ENCODE measurements around the gene KRCC1.
A peak's percentile ranks its signal among the peaks of the same experiment; 100 is the strongest.
"Not testable (repeated sequence)": the region's sequence is repeated elsewhere in the genome, so short reads cannot be mapped to it uniquely, and the experiment has no call there.

KRCC1 gene

DNA sequence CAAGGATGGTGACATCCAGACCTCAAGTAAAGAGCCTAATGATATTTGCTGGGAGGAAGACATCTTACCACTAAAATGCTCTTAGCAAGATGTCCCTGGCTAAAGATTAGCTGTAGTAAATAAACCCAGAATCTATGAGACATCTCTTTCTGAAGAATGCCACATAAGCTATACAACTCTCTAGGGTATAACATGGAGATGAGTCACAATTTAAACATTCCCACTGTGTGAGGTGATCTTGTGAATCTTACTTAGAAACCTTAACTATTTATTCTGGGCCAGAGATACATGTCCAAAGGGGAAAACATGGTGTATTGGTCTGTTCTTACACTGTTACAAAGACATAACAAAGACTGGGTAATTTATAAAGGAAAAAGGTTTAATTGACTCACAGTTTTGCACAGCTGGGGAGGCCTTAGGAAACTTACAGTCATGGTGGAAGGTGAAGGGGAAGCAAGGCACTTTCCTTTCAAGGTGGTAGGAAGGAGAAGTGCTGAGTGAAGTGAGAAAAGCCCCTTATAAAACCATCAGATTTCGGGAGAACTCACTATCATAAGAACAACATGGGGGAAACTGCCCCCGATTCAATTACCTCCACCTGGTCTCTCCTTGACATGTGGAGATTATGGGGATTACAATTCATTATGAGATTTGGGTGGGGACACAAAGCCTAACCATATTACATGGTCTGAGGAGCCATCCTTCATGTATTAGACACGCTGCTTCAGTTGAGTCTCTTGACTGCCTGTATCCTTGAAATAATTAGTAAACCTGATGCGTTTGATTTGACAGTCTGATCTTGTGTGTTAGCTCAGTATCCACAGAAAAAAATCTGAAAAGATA lies 17.1 kb downstream of the KRCC1 start:
- DNase-seq (ENCODE audit: low spot score), result peak; percentile 61

DNA sequence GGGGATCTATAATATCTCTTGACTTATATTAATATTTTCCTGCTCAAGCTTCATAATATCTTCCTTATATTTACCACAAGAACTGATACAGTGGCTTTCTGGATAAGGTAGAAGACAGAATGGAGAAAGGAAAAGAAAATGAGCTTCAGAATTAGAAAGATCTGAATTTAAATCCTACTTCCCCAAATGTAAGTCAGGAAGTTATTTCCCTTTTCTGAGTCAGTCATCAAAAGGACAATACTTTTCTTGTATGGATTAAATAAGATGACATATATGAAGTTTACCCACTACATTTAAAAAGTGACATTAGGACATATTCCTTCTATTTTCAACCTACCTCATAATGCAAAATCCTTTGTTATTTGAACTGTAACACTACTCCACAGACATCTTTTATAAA lies 19.0 kb downstream of the KRCC1 start:
- no peak for DNase-seq (ENCODE audit: low spot score)

DNA sequence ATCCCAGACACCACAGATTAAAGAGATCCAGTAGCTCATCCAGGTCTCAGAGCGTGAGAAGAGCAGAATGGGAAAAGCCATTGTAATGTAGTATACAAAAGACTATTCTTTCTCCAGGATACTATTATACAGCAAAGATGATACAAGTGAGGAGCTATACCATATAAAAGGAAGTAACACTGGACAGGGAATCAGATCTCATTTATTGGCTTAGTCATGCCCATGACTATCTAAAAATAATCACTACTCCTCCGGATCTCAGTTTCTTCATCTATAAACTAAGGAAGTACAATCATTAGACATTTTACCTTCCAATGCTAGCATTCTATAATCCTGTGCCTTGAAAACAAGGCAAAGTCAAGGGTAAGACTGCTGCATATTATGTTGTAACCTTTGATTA lies 19.4 kb downstream of the KRCC1 start:
- DNase-seq (ENCODE audit: low spot score), result no peak

DNA sequence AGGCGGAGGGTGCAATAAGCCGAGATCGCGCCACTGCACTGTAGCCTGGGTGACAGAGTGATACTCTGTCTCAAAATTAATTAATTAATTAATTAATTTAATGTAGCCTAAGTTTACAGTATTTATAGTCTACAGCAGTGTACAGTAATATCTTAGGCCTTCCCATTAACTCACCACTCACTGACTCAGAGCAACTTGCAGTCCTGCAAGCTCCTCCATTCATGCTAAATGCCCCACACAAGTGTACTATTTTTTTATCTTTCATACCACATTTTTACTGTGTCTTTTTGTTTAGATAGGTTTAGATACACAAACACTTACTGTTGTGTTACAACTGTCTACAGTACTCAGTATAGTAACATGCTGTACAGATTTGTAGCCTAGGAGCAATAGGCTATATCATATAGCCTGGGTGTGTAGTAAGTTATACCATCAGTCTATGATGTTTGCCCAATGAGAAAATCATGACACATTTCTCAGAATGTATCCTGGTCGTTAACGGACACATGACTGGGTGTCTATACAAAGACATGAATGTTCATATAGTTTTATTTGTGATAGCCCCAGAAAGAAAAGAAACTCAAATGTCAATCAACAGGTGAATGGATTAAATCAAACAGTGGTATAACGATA lies 23.4 kb downstream of the KRCC1 start:
- DNase-seq (ENCODE audit: low spot score), result no peak

DNA sequence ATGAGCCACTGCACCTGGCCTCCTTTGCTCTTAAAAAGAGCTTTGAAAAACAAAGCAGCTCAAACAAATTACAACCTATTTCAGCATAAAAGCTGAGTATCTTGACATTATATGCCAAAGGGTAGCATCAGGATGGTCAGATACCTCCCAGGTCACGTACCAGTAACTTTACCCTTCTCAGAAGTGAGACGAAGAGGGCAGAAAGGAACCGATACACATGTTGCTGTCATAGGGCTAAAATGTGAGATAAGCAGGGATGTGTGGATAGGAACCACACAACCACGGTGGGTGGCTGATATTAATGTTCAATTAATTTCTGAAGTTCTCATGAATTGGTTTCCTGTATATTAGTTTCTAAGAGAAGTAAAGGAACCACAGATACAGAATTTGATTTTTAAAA lies 26.7 kb downstream of the KRCC1 start:
- DNase-seq (ENCODE audit: low spot score), result no peak

DNA sequence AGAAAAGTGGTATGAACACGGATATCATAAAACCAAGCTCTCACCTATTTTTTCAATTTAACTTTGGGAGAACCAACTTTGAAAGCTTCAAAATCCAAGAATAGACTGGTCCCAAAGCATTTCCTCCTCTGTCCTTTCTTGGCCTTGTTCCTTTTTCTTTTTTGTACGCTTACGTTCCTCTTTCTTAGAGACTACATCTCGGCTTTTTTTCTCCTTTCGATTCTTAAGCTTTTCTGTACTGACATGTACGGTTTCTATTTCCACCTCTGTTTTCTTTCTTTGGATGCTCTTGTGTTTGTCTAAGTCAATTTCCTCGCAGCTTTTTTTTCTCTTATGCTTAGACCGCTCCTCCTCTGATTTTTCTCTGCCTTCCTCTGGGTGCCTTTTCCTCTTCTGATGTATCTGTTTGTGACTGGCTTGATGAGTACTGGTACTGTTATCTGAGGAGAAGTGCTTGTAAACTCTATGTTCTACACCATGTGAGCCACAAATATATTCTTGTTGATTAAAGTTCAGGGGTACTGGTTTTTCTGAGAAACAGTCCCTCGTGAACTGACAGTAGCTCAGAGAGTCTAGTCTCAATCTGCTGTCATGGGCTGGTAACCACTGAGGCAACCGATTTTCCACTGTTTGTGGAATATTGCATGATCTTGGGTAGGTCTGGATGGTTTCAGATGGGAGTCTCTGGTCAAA lies 27.7 kb downstream of the KRCC1 start:
- no peak for DNase-seq (ENCODE audit: low spot score)

DNA sequence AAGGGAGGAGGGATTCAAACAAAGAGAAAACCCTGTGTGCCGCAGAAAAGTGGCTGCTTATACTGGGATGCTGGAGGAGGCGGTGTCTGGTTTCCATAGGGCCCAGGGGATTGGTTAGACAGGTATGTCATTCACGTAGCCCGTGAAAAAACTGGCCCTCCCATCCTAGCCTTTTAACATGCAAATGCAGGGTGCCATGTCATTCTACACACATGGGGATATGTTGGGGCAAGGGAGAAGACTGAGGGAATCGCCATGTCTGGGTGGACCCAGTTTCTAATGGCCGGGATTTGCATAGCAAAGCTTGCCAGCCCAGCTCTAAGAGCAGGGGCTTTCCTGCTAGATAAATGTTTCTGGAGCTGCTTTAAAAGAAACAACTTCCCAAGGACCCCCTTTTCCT lies 31.1 kb downstream of the KRCC1 start:
- no peak for DNase-seq (ENCODE audit: low spot score)

DNA sequence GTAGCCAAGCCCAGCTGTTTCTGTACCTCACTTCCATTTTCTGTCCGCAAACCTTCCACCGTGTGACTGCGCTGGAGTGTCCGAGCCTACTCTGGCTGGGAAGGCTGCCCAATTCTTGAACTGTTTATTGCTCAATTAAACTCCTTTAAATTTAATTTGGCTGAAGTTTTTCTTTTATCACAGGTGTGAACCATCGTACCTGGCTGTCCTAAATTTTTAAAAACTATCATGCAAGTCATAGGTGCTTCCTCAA lies 33.0 kb downstream of the KRCC1 start:
- DNase-seq (ENCODE audit: low spot score), result no peak

DNA sequence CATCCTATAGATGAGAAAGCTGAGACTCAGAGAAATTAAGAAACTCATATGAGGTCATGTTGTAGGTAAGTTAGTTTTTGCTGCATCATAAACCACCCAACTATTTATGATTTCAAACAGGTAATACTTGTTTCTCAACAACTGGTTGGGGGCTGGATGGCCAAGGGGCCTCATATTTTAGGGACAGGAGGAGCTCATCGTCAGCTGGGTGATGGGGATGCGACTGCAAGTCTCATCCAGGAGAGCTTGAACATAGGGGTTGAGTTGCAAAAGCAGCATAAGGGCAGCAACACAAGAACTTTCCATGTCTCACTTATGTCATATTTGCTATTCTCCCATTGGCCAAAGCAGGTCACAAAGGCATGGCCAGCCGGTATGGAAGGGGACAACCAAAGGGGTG lies 35.6 kb downstream of the KRCC1 start:
- DNase-seq (ENCODE audit: low spot score), result no peak

DNA sequence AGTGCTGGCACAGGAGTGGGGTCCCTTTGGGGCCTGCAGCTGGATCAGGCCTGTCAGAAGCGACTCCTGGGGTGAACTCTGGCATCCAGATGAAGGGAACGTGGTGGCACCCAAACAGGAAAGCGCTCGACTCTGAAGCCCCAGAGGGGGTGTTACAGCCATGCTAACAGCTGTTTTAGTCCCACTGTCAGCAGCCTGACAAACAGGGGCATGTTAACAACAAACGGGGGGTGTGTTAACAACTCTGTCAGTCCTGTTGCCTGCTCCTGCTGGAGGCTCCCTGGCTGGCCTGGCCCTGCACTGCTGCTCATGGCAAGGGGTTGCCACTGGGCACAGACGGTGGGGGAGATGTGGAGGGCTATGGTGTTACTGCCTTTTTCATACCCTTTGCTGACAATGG lies 36.7 kb downstream of the KRCC1 start:
- no peak for DNase-seq (ENCODE audit: low spot score)

DNA sequence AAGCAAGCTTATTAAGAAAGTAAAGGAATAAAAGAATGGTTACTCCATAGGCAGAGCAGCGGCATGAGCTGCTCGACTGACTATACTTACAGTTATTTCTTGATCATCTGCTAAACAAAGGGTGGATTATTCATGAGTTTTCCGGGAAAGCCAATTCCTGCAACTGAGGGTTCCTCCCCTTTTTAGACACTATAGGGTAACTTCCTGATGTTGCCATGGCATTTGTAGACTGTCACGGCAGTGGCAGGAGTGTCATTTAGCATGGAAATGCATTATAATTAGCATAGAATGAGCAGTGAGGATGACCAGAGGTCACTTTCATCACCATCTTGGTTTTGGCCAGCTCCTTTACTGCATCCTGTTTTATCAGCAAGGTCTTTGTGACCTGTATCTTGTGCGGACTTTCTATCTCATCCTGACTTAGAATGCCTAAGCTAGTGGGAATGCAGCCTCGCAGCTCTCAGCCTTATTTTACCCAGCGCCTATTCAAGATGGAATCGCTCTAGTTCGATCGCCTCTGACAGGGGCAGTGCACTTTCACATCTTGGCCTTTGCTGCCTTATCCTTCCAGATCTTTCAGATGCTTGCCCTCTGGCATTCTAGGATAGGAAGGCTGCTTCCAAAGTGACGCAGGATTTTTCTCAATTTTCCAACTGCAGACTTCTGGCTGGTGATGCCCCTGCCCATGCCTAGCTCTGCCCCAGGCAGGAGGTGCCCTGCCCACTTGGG lies 37.3 kb downstream of the KRCC1 start:
- DNase-seq (ENCODE audit: low spot score), result not testable (repeated sequence)

DNA sequence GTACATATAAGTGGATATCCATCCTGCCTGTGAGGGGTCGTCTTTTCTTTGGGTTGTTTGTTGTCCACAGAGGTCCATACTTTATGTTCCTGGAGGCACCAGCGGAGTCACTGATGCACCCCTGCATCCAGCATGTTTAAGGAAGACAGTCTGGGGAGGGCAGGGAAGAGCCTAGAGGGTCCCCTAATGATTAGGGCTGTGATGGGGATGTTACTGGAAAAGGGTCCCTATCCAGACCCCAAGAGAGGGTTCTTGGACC lies 37.9 kb downstream of the KRCC1 start:
- not testable (repeated sequence) for DNase-seq (ENCODE audit: low spot score)

DNA sequence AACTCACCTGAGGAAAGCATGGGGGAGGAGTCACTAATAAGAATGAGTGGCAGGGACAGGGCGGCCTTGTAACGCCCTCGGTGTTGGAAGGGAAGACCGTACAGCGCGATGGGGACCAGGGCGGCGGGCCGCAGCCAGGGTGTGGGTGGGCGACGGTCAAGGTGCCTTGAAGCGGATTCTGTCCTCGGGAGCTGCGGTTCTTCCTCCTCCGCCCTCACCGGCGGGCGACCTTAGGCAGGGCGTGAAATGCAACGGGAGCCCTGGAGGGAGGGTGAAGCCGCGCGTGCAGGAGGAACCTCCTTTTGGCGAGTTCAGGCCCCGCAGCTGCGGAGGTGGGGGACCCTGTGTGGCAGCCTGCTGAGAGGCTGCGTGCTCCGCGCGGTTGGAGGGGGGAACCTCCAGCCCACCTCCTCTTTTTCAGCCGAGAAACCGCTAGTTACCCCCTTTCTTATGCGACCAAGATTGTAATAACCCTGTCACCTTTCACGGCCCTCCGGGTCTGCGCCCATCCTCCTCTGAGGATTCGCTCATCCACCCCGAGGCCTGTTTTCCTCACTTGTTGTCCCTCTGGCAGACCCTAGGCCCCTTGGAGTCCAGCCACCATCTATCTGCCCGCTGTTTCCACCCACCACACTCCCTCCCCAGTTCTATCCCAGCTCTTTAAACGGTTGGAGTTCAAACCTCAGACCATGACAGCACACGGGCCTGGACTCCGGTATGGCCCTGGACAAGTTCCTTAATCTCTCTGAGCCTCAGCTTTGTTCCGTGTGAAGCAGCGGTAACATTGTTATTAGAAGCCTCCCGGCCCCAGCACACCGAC lies 38.4 kb downstream of the KRCC1 start:
- DNase-seq (ENCODE audit: low spot score), result no peak

DNA sequence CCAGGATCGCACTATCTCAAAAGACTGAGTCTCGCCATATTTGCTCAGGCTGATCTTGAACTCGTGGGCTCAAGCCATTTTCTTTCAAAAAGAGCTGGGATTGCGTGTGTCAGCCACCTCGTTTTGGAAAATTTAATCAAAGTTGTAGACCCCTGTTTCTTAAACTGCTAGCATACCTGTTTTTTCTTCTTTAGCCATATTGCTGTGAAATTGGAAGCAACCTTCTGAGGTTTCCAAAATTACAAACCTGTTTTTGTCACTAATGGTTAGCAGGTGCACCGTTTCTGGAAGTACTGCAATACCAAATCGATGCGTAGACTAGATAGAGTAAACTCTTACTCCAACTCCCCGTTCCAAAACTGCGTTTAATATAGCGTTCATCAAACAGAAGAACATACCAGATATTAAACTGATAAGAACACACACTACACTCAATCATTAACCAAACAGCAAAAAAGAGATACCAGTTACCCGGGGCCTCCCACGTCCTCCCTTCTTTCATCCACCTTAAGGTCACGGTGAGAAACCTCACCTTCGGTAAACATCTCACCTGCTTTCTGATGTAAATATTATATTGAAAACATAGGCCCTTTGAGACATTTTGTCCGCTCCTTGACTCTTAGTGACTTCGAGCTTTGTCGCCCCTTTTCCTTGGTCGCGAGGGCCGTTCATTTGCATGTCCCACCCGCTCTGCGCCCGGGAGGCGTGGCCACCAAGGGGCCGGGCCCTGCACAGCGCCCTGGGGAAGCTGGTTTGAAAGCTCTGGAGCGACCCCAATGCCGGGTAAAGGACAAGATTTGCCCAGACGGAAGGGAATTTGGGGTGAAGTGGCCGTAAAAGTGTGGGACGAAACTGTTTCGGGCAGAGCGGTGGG lies 39.3 kb downstream of the KRCC1 start, which contains the start of gene RNU2-63P:
RNU2-63P (minus strand) TSS at position 462 of the 874 bp plus-strand sequence.
- peak; percentile 68 for DNase-seq (ENCODE audit: low spot score)

DNA sequence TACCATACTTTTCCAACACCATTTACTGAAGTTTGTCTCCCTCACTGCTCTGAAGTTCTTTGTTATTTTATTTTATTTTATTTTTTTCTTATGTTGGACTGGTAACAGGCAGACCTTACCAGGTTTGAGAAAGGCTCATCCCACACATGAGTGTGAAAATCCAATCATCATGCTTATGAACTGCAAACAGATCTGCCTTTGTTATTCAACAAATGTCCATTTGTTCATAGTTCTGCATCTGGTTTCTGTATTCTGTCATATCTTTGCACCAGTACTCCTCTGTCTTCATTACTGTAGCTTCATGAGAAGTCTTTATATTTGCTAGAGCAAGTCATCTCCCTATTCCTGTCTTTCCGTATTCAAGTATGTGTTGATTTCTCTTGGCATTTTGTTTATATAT lies 44.6 kb downstream of the KRCC1 start:
- no peak for DNase-seq (ENCODE audit: low spot score)

DNA sequence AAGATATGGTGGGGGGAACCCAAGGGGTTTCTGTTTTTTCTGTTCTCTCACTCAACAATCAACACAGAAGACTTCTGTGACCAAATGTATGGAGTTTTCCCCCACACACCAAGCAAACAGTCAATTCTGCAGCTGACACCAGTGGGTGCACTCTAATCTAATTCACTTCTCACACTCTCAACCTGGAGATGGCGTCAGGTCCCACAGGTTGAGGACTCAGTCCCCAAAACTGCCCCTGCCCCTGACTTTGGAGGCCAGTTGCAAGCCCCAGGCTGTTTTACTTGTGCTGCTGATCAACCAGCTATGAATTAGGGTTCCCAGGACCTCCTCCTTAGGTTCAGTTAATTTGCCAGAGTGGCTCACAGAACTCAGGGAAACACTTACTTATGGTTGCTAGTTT lies 45.4 kb downstream of the KRCC1 start:
- no peak for DNase-seq (ENCODE audit: low spot score)

DNA sequence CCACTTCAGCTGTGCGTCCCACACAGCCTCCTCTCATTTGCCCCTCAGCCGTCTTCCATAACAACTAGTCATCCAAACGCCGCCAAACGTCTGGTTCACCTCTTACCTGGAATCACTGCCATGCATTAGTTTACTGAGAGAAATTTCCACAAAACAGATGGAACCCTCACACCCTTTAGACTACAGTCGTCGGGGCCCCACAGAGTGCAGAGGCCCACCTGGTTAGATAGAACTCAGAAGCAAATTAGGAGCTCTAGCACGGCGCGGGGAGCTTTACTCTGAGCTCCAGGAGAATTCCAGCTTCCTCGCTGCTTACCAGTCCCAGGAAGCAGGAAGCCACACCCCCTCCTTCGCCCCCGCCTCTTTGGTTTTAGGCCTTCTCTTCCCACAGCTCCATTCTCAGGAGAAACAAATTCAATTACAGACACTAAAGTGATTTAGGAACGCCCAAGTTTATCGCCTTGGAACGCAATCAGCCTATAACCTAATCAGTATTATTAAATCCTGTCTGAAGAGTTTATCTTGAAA lies 48.6 kb downstream of the KRCC1 start:
- DNase-seq (ENCODE audit: low spot score), result no peak

DNA sequence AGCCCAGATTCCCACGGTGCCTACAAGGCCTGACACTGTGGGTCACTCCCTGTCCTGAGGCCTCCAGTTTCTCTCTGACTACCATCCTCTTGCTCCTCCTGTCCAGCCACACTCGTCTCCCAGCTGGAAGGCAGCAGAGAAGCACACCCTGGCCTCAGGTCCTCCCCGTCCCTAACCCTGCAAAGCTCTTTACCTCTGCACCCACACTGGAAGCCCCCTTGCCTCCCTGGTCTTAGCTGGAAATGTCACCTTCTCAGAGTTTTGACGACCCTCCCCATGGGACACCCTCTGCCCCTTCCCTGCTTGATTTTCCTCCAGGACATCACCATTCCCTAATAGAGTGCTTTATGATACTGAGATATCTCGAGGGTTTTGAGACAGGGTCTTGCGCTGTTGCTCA lies 49.8 kb downstream of the KRCC1 start:
- no peak for DNase-seq (ENCODE audit: low spot score)

DNA sequence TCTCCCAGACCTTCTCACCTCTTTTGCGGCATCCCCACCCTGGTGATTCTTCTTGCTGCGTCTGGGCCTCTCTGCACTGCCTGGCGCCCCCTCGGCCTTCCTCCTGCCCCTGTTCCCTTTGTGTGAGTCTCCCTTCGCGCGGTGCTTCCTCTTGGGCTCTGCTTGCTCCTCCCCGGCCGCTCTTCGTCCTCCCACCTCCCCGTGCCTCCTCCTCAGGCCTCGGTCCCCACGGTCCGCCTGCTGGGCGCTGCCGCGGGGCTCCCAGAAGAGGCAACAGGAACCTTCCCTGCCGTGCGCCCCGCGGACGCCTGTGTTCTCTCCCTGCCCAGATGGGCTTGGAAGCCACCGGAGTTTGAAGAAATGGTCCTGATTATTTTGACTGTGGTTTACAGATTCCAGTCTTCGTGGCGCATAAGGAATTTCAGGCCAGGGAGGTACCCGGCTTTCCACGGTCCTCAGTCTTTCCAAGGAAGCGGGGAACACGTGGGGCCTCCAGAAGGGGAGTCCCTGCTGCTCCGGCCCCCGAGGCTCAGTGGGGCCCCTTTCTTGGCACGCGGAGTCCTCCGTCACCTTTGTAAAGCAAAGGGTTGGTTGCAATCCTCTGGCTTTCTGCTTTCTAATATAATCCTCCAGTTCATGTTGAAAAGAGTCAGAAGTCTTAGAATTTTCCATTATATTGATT lies 52.4 kb downstream of the KRCC1 start:
- no peak for DNase-seq (ENCODE audit: low spot score)

DNA sequence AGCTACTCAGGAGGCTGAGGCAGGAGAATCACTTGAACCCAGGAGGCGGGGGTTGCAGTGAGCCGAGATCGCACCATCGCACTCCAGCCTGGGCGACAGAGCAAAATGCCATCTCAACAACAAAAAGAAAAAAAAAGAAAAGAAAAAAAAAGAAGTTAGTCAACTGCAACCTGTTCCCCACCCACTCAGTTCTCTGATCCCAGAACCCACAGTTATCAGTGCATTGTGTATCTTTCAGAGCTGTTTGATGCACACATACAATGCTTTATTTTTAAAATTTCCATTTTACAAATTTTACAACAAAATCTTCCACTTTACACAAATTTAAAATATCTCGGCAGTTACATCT lies 53.2 kb downstream of the KRCC1 start:
- DNase-seq (ENCODE audit: low spot score), result no peak

Measured in AG20443 (cell line).